Measurements from ENCODE around the gene NLK.
"Not testable (repeated sequence)": the region's sequence is repeated elsewhere in the genome, so short reads cannot be mapped to it uniquely, and the experiment has no call there.

Gene NLK

GRCh38 chr17:28076144-28076543 is 33.7 kb downstream of the NLK start:
- no peak for DNase-seq

GRCh38 chr17:28077140-28077539 is 34.7 kb downstream of the NLK start:
- DNase-seq, result not testable (repeated sequence)

GRCh38 chr17:28078341-28079229 is 36.1 kb downstream of the NLK start:
- no peak for DNase-seq

GRCh38 chr17:28081467-28081866 is 39.0 kb downstream of the NLK start:
- no peak for DNase-seq

GRCh38 chr17:28085766-28086165 is 43.3 kb downstream of the NLK start:
- DNase-seq, result no peak

- DNase-seq, result no peak
Observed at GRCh38 chr17:28086519-28086918, 44.0 kb downstream of the NLK start.

GRCh38 chr17:28087743-28088142 is 45.3 kb downstream of the NLK start:
- DNase-seq, result no peak

- no peak for DNase-seq
Observed at GRCh38 chr17:28090551-28090950, 48.1 kb downstream of the NLK start.

GRCh38 chr17:28092088-28092487 is 49.6 kb downstream of the NLK start:
- DNase-seq, result no peak

GRCh38 chr17:28093999-28094716 is 51.7 kb downstream of the NLK start:
- no peak for DNase-seq

- no peak for DNase-seq
Observed at GRCh38 chr17:28096756-28097155, 54.3 kb downstream of the NLK start.

- DNase-seq, result no peak
Observed at GRCh38 chr17:28097254-28097653, 54.8 kb downstream of the NLK start.

- DNase-seq, result no peak
Observed at GRCh38 chr17:28097901-28098300, 55.4 kb downstream of the NLK start.

GRCh38 chr17:28098591-28098990 is 56.1 kb downstream of the NLK start:
- not testable (repeated sequence) for DNase-seq

- no peak for DNase-seq
Observed at GRCh38 chr17:28100251-28100650, 57.8 kb downstream of the NLK start.

GRCh38 chr17:28100936-28101335 is 58.5 kb downstream of the NLK start:
- DNase-seq, result no peak

- DNase-seq, result no peak
Observed at GRCh38 chr17:28101919-28102318, 59.4 kb downstream of the NLK start.

- no peak for DNase-seq
Observed at GRCh38 chr17:28105501-28105900, 63.0 kb downstream of the NLK start.

GRCh38 chr17:28110184-28110583 is 67.7 kb downstream of the NLK start:
- no peak for DNase-seq

- no peak for DNase-seq
Observed at GRCh38 chr17:28112181-28112580, 69.7 kb downstream of the NLK start.

GRCh38 chr17:28112606-28113005 is 70.1 kb downstream of the NLK start:
- DNase-seq, result no peak

- DNase-seq, result no peak
Observed at GRCh38 chr17:28113269-28113668, 70.8 kb downstream of the NLK start.

GRCh38 chr17:28115046-28115445 is 72.6 kb downstream of the NLK start:
- DNase-seq, result no peak

GRCh38 chr17:28117304-28117703 is 74.8 kb downstream of the NLK start:
- DNase-seq, result no peak

Measured in stimulated activated CD8-positive, alpha-beta memory T cell treated with anti-CD3 and anti-CD28 coated beads, Interleukin-4, amount 100 ng/mL, for 48 hours (primary cell).